SK-N-SH treated with all-trans-retinoic acid at 6 μM for 48 hours (cell line): ENCODE results near the gene THOC1.

ENCODE experiments used
- ATAC-seq: fragments of 200-7000 bp; cut with Tn5 transposase; 3 replicates; pipeline ENCODE4 v1.9.1; 2020; ENCODE audit warnings: mild to moderate bottlenecking, moderate library complexity
- ARNTL ChIP-seq: fragments of 450-650 bp; formaldehyde crosslinking; IDR thresholded peaks from 2 replicates; pipeline ENCODE4 v1.5.0; 2020; ENCODE audit warnings: low read depth, mild to moderate bottlenecking, moderate library complexity, borderline replicate concordance
- BACH2 ChIP-seq: fragments of 250-450 bp; sonication (Bioruptor Pico); IDR thresholded peaks from 2 replicates; pipeline ENCODE4 v1.9.0; 2021; ENCODE audit warnings: mild to moderate bottlenecking, borderline replicate concordance
- CSRNP3 ChIP-seq: fragments of 250-450 bp; sonication (Bioruptor Pico); IDR thresholded peaks from 2 replicates; pipeline ENCODE4 v1.5.1; 2021; ENCODE audit warnings: mild to moderate bottlenecking, moderate library complexity
- ESRRG ChIP-seq: fragments of 250-450 bp; sonication (Bioruptor Pico); IDR thresholded peaks from 2 replicates; pipeline ENCODE4 v1.6.1; 2021; ENCODE audit warnings: mild to moderate bottlenecking
- GLIS3 ChIP-seq: fragments of 250-450 bp; sonication (Bioruptor Pico); IDR thresholded peaks from 2 replicates; pipeline ENCODE4 v1.5.0; 2020; ENCODE audit warnings: mild to moderate bottlenecking, moderate library complexity
- ISL1 ChIP-seq: fragments of 250-450 bp; sonication (Bioruptor Pico); IDR thresholded peaks from 2 replicates; pipeline ENCODE4 v2.1.2; 2022; ENCODE audit warnings: mild to moderate bottlenecking, moderate library complexity
- OSR1 ChIP-seq: fragments of 250-450 bp; sonication (Bioruptor Pico); IDR thresholded peaks from 2 replicates; pipeline ENCODE4 v1.8.0; 2022; ENCODE audit warnings: moderate library complexity, mild to moderate bottlenecking, inconsistent platforms
- PATZ1 ChIP-seq: fragments of 250-450 bp; sonication (Bioruptor Pico); IDR thresholded peaks from 2 replicates; pipeline ENCODE4 v1.8.0; 2020; ENCODE audit warnings: mild to moderate bottlenecking, moderate library complexity, borderline replicate concordance
- POU6F1 ChIP-seq: fragments of 250-450 bp; sonication (Bioruptor Pico); IDR thresholded peaks from 2 replicates; pipeline ENCODE4 v1.8.0; 2021; ENCODE audit warnings: low read depth, mild to moderate bottlenecking, moderate library complexity, borderline replicate concordance
- PPARA ChIP-seq: fragments of 250-450 bp; sonication (Bioruptor Pico); IDR thresholded peaks from 2 replicates; pipeline ENCODE4 v1.5.0; 2020; ENCODE audit warnings: mild to moderate bottlenecking, borderline replicate concordance
- RARB ChIP-seq: fragments of 250-450 bp; sonication (Bioruptor Pico); IDR thresholded peaks from 2 replicates; pipeline ENCODE4 v1.8.0; 2021; ENCODE audit warnings: mild to moderate bottlenecking, moderate library complexity
- SNAI2 ChIP-seq: fragments of 250-450 bp; sonication (Bioruptor Pico); IDR thresholded peaks from 2 replicates; pipeline ENCODE4 v1.5.0; 2020; ENCODE audit warnings: mild to moderate bottlenecking, moderate library complexity
- TOX ChIP-seq: fragments of 250-450 bp; sonication (Bioruptor Pico); IDR thresholded peaks from 2 replicates; pipeline ENCODE4 v1.8.0; 2021; ENCODE audit warnings: mild to moderate bottlenecking, moderate library complexity, borderline replicate concordance
- TSHZ2 ChIP-seq: fragments of 250-450 bp; sonication (Bioruptor Pico); IDR thresholded peaks from 2 replicates; pipeline ENCODE4 v1.5.0; 2020; ENCODE audit warnings: mild to moderate bottlenecking, moderate library complexity
- ZC3H10 ChIP-seq: fragments of 250-450 bp; sonication (Bioruptor Pico); IDR thresholded peaks from 2 replicates; pipeline ENCODE4 v1.5.1; 2021; ENCODE audit warnings: mild to moderate bottlenecking, moderate library complexity
- ZFP3 ChIP-seq: fragments of 250-450 bp; sonication (Bioruptor Pico); IDR thresholded peaks from 2 replicates; pipeline ENCODE4 v1.5.0; 2020; ENCODE audit warnings: mild to moderate bottlenecking, moderate library complexity
- ZFP30 ChIP-seq: fragments of 450-650 bp; formaldehyde crosslinking; IDR thresholded peaks from 2 replicates; pipeline ENCODE4 v1.5.0; 2022; ENCODE audit warnings: mild to moderate bottlenecking, moderate library complexity
- ZNF70 ChIP-seq: fragments of 450-650 bp; formaldehyde crosslinking; IDR thresholded peaks from 2 replicates; pipeline ENCODE4 v1.5.0; 2020; ENCODE audit warnings: mild to moderate bottlenecking, moderate library complexity
- ZNF8 ChIP-seq: fragments of 450-650 bp; formaldehyde crosslinking; IDR thresholded peaks from 2 replicates; pipeline ENCODE4 v1.5.0; 2020; ENCODE audit warnings: mild to moderate bottlenecking, moderate library complexity

The THOC1 gene

GRCh38 chr18:228586-228985 is 39.3 kb downstream of the THOC1 start:
- TF ChIP-seq PPARA (no peak), ZNF8 (CRISPR knock-in tag) (no peak)
- ATAC-seq, result no peak

- ATAC-seq, result no peak
- TF ChIP-seq ZNF70 (CRISPR knock-in tag) (no peak), POU6F1 (no peak), ESRRG (CRISPR knock-in tag) (no peak), CSRNP3 (CRISPR knock-in tag) (no peak), ZFP3 (CRISPR knock-in tag) (no peak), ZFP30 (CRISPR knock-in tag) (no peak), RARB (CRISPR knock-in tag) (no peak), OSR1 (CRISPR knock-in tag) (no peak), GLIS3 (CRISPR knock-in tag) (no peak), ARNTL (CRISPR knock-in tag) (no peak), PPARA (no peak), BACH2 (CRISPR knock-in tag) (no peak), SNAI2 (CRISPR knock-in tag) (no peak), ZC3H10 (no peak), PATZ1 (no peak), TSHZ2 (no peak), ZNF8 (CRISPR knock-in tag) (no peak), ISL1 (CRISPR knock-in tag) (no peak)
These were observed 39.9 kb downstream of the THOC1 start for GRCh38 chr18:227902-228301.

GRCh38 chr18:227374-227773 is 40.5 kb downstream of the THOC1 start:
- TF ChIP-seq SNAI2 (CRISPR knock-in tag) (no peak), GLIS3 (CRISPR knock-in tag) (no peak), ISL1 (CRISPR knock-in tag) (no peak), CSRNP3 (CRISPR knock-in tag) (no peak), OSR1 (CRISPR knock-in tag) (no peak), ARNTL (CRISPR knock-in tag) (no peak), TSHZ2 (no peak), TOX (no peak), PATZ1 (no peak)
- TF ChIP-seq, all 23 proteins: peak for 0
- ATAC-seq, result no peak
